Activated CD8-positive, alpha-beta memory T cell treated with anti-CD3 and anti-CD28 coated beads, Interleukin-2, amount 10 ng/mL, durations not matched to agents 7 days and 5 days (primary cell): Measurements from ENCODE around the gene KDM4C. TPM values are rescaled to one million over a fixed set of nuclear protein-coding genes. Genes with fewer than 3 reads are reported as not detected.
A peak's percentile ranks its signal among the peaks of the same experiment; 100 is the strongest.

Experiments
- ATAC-seq: fragments of 150-1000 bp; cut with Tn5 transposase; one replicate; pipeline ENCODE4 v1.10.0; 2021; ENCODE audit warnings: moderate library complexity
- CTCF ChIA-PET: fragments of 350-600 bp; sonication (Branson Sonifier 250); formaldehyde crosslinking; loops from one replicate; lab custom pipeline; 2021; ENCODE audit warnings: antibody characterized with exemption; lab: Charles Lee
- DNase-seq: peaks from one replicate; pipeline ENCODE4 v3.0.0-alpha.2; 2020
- H3K27ac Mint-ChIP-seq: one replicate; pipeline ENCODE4 v1.8.0; 2021; ENCODE audit warnings: mild to moderate bottlenecking, mixed read lengths
- H3K27me3 Mint-ChIP-seq: one replicate; pipeline ENCODE4 v1.8.0; 2021; ENCODE audit warnings: mixed read lengths
- H3K36me3 Mint-ChIP-seq: one replicate; pipeline ENCODE4 v1.8.0; 2021; ENCODE audit warnings: mild to moderate bottlenecking, mixed read lengths
- H3K4me1 Mint-ChIP-seq: one replicate; pipeline ENCODE4 v1.8.0; 2021; ENCODE audit warnings: mixed read lengths
- H3K4me3 Mint-ChIP-seq: one replicate; pipeline ENCODE4 v1.8.0; 2021; ENCODE audit warnings: mild to moderate bottlenecking, moderate library complexity, mixed read lengths
- H3K9me3 Mint-ChIP-seq: one replicate; pipeline ENCODE4 v1.8.0; 2022; ENCODE audit warnings: low read depth, mixed read lengths
- total RNA-seq, 2 experiments: library from RNA; stranded (reverse); gene quantifications; one replicate each; pipeline ENCODE4 v1.2.3, GENCODE V29; 2021

Gene KDM4C
- total RNA-seq, 2 experiments from 2014 or later, result 31.5 to 57.8 TPM

GRCh38 chr9:6869081-6869948 is 111.5 kb downstream of the KDM4C start:
- Mint-ChIP-seq H3K9me3 (peaks cover 5% of the 10 kb centered on the region), H3K36me3 (peaks cover 31% of the 10 kb centered on the region), H3K4me1 (peaks cover 29% of the 10 kb centered on the region), H3K27me3 (no peaks in the 10 kb centered on the region), H3K27ac (no peak overlapping the region), H3K4me3 (no peak overlapping the region)
- ATAC-seq, result peak; percentile 45
- no peak for DNase-seq
- CTCF ChIA-PET, result no interaction called here

DNA sequence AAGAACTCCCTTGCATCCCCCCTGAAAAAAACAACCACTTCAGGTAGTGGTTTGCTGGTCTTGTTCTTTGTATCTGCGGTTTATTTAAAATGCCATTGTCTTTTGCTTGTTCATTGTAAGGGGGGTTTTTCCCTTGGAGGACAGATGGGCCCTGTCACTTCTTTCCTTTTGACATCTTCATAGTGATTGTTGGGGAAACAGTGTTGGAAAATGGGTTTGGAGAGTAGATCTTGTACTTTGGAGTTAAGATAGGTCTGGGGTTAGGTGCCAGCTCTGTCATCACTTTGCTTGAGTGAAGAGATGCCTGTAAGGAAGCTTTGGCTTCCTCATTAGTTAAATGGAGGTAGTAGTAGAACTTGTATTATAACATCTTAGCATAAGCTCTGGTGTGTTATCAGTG is 112.4 kb downstream of the KDM4C start:
- no peak for ATAC-seq
- no peak for DNase-seq
- H3K36me3 Mint-ChIP-seq, result peaks cover 28% of the 10 kb centered on the region
- no peaks in the 10 kb centered on the region for H3K9me3 Mint-ChIP-seq
- H3K4me1 Mint-ChIP-seq, result peaks cover 29% of the 10 kb centered on the region
- H3K4me3 Mint-ChIP-seq, result no peak overlapping the region
- H3K27me3 Mint-ChIP-seq, result no peaks in the 10 kb centered on the region
- CTCF ChIA-PET, result no interaction called here
- H3K27ac Mint-ChIP-seq, result no peak overlapping the region

GRCh38 chr9:6870650-6871477 is 113.1 kb downstream of the KDM4C start:
- no peak for DNase-seq
- Mint-ChIP-seq H3K4me1 (peaks cover 31% of the 10 kb centered on the region), H3K4me3 (no peak overlapping the region), H3K9me3 (no peaks in the 10 kb centered on the region), H3K27ac (no peak overlapping the region), H3K27me3 (no peaks in the 10 kb centered on the region), H3K36me3 (peaks cover 29% of the 10 kb centered on the region)
- ATAC-seq, result no peak
- CTCF ChIA-PET, result no interaction called here

GRCh38 chr9:6873857-6874256 is 116.1 kb downstream of the KDM4C start:
- CTCF ChIA-PET, result interaction anchor here (0.6 to 1.2 kb wide), 2 partner anchors 46 to 546 kb away, joined by 3 read pairs; no protein-coding TSS in a partner anchor
- H3K36me3 Mint-ChIP-seq, result peaks cover 25% of the 10 kb centered on the region
- no peaks in the 10 kb centered on the region for H3K9me3 Mint-ChIP-seq
- H3K4me1 Mint-ChIP-seq, result peaks cover 27% of the 10 kb centered on the region
- no peaks in the 10 kb centered on the region for H3K27me3 Mint-ChIP-seq
- DNase-seq, result peak; percentile 56
- peak; percentile 49 for ATAC-seq
- no peak overlapping the region for H3K4me3 Mint-ChIP-seq
- H3K27ac Mint-ChIP-seq, result peak overlapping the region; percentile 62

GRCh38 chr9:6876195-6876894 is 118.6 kb downstream of the KDM4C start:
- CTCF ChIA-PET, result no interaction called here
- Mint-ChIP-seq H3K4me1 (peaks cover 13% of the 10 kb centered on the region), H3K36me3 (peaks cover 25% of the 10 kb centered on the region), H3K4me3 (no peak overlapping the region), H3K27me3 (no peaks in the 10 kb centered on the region), H3K9me3 (no peaks in the 10 kb centered on the region), H3K27ac (no peak overlapping the region)
- ATAC-seq (no peak), DNase-seq (no peak)

DNA sequence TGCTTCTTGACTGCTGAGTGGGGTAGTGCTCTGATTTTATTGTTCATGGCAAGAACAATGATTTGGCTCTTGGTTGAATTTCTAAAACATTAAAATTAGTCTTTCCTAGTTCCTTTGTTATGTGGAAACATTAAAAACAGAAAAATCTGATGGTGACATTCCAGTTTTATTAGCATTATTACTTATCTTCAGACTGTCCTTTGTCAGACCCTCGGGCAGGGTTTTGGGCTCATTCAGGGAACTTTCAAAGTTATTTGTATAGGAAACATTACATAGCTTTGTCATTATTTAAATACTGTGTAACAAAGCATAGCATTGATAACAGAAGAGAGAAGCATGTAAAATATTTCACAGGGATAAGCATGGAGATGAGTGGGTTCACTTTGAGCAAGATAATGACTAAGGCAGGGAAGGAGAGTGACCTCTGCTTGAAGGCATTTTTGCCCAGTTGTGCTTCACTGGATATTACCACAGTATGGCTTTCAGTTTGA is 119.9 kb downstream of the KDM4C start:
- no peaks in the 10 kb centered on the region for H3K27me3 Mint-ChIP-seq
- ATAC-seq (no peak), DNase-seq (no peak)
- no peak overlapping the region for H3K4me3 Mint-ChIP-seq
- peaks cover 13% of the 10 kb centered on the region for H3K4me1 Mint-ChIP-seq
- no peak overlapping the region for H3K27ac Mint-ChIP-seq
- H3K36me3 Mint-ChIP-seq, result peaks cover 25% of the 10 kb centered on the region
- H3K9me3 Mint-ChIP-seq, result no peaks in the 10 kb centered on the region
- CTCF ChIA-PET, result no interaction called here

DNA sequence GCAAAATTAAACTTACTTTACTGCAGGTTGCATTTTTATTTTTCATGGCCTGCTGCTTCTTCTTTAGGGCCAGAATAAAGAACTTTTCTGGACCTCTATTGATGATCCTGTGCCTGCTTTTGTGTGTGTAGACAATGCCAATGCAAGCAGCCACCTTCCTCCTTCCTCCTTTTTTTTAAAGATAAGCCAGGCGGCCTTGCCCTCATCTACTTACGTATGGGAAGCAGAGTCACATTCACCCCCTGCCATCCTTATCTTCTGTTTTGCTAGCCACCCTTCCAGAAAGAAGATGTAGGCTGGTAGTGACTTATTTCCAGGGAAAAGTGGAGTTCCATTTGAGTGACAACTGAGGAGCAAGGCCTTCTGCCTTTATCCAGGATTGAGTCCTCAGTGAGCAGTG is 122.9 kb downstream of the KDM4C start:
- Mint-ChIP-seq H3K9me3 (no peaks in the 10 kb centered on the region), H3K4me3 (no peak overlapping the region), H3K36me3 (peaks cover 22% of the 10 kb centered on the region), H3K27ac (no peak overlapping the region), H3K4me1 (peaks cover 2% of the 10 kb centered on the region), H3K27me3 (no peaks in the 10 kb centered on the region)
- no peak for DNase-seq
- CTCF ChIA-PET, result no interaction called here
- no peak for ATAC-seq

DNA sequence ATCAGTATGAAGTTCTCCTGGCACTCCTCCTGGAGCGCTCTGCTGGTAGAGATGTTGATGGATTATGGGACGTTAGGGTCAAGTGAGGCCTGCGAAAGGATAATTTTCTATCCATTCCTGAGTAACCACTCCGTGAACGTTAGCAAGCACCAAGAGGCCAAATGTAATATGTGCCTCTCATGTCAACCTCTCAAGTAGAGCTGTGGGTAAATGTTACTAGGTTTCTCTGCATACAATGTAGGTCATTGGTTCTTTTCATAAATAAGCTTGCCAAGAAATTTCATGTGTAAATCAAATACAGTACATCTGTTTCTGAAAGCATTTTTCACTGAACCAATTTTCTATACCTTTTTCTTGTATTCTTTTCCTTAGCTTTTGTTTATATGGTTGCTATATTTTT is 126.3 kb downstream of the KDM4C start:
- H3K4me3 Mint-ChIP-seq, result no peak overlapping the region
- DNase-seq (no peak), ATAC-seq (no peak)
- H3K27me3 Mint-ChIP-seq, result no peaks in the 10 kb centered on the region
- peaks cover 24% of the 10 kb centered on the region for H3K36me3 Mint-ChIP-seq
- CTCF ChIA-PET, result no interaction called here
- H3K27ac Mint-ChIP-seq, result no peak overlapping the region
- peaks cover 2% of the 10 kb centered on the region for H3K4me1 Mint-ChIP-seq
- H3K9me3 Mint-ChIP-seq, result no peaks in the 10 kb centered on the region

GRCh38 chr9:6884990-6885389 is 127.2 kb downstream of the KDM4C start:
- ATAC-seq (no peak), DNase-seq (no peak)
- no peak overlapping the region for H3K27ac Mint-ChIP-seq
- H3K9me3 Mint-ChIP-seq, result no peaks in the 10 kb centered on the region
- peaks cover 6% of the 10 kb centered on the region for H3K4me1 Mint-ChIP-seq
- no peak overlapping the region for H3K4me3 Mint-ChIP-seq
- H3K36me3 Mint-ChIP-seq, result peaks cover 29% of the 10 kb centered on the region
- no peaks in the 10 kb centered on the region for H3K27me3 Mint-ChIP-seq
- CTCF ChIA-PET, result no interaction called here

GRCh38 chr9:6887051-6887450 is 129.3 kb downstream of the KDM4C start:
- Mint-ChIP-seq H3K27me3 (no peaks in the 10 kb centered on the region), H3K4me3 (no peak overlapping the region), H3K9me3 (no peaks in the 10 kb centered on the region), H3K36me3 (peaks cover 35% of the 10 kb centered on the region), H3K4me1 (peaks cover 6% of the 10 kb centered on the region), H3K27ac (no peak overlapping the region)
- DNase-seq (no peak), ATAC-seq (no peak)
- CTCF ChIA-PET, result no interaction called here

GRCh38 chr9:6889868-6890267 is 132.1 kb downstream of the KDM4C start:
- H3K9me3 Mint-ChIP-seq, result no peaks in the 10 kb centered on the region
- no peak for ATAC-seq
- CTCF ChIA-PET, result no interaction called here

GRCh38 chr9:6893350-6894131 is 135.8 kb downstream of the KDM4C start:
- Mint-ChIP-seq H3K9me3 (no peaks in the 10 kb centered on the region), H3K27me3 (no peaks in the 10 kb centered on the region), H3K27ac (peak overlapping the region; percentile 89), H3K4me1 (peaks cover 39% of the 10 kb centered on the region), H3K4me3 (peak overlapping the region; percentile 55), H3K36me3 (peaks cover 47% of the 10 kb centered on the region)
- ATAC-seq, result peak; percentile 40
- DNase-seq, result no peak
- CTCF ChIA-PET, result interaction anchor here (0.9 kb wide), 1 partner anchor 66 kb away, joined by 4 read pairs; no protein-coding TSS in a partner anchor

More at GRCh38 chr9:6889868-6890267, 132.1 kb downstream of the KDM4C start:
- H3K27me3 Mint-ChIP-seq, result no peaks in the 10 kb centered on the region
- H3K4me1 Mint-ChIP-seq, result peaks cover 23% of the 10 kb centered on the region
- H3K4me3 Mint-ChIP-seq, result no peak overlapping the region
- no peak for DNase-seq
- peaks cover 39% of the 10 kb centered on the region for H3K36me3 Mint-ChIP-seq
- H3K27ac Mint-ChIP-seq, result no peak overlapping the region
